K562 (cell line): ENCODE data around the gene HSD17B8. TPM values are rescaled to one million over a fixed set of nuclear protein-coding genes. Genes with fewer than 3 reads are reported as not detected.

Source experiments
- ATF7 ChIP-seq: fragments of 450-650 bp; IDR thresholded peaks from 2 replicates; pipeline ENCODE4 v1.7.1; 2014; ENCODE audit warnings: mild to moderate bottlenecking, moderate library complexity
- DIDO1 ChIP-seq: fragments of 450-650 bp; IDR thresholded peaks from 2 replicates; pipeline ENCODE4 v1.6.1; 2016; ENCODE audit warnings: low read depth, missing biosample characterization, missing genetic modification characterization
- ERF ChIP-seq: fragments of 450-650 bp; formaldehyde crosslinking; IDR thresholded peaks from 2 replicates; pipeline ENCODE4 v1.4.0; 2020; ENCODE audit warnings: mild to moderate bottlenecking, mixed read lengths
- HDAC1 ChIP-seq, 2 experiments: fragments of 450-650 bp; IDR thresholded peaks; 2 replicates each; pipeline ENCODE4 v1.6.1; 2016 to 2017; ENCODE audit warnings: inconsistent platforms in 1 of 2, mild to moderate bottlenecking in 1 of 2, moderate library complexity in 1 of 2
- HNRNPK ChIP-seq: fragments of 200-400 bp; formaldehyde crosslinking; IDR thresholded peaks from one replicate; pipeline ENCODE4 v1.6.1; 2018; ENCODE audit warnings: mild to moderate bottlenecking, low read depth, low read length; ENCODE audit not compliant: poor library complexity, severe bottlenecking
- HSF4 ChIP-seq: fragments of 250-450 bp; sonication (Bioruptor Pico); IDR thresholded peaks from 2 replicates; pipeline ENCODE4 v2.1.2; 2022; ENCODE audit warnings: mild to moderate bottlenecking, moderate library complexity, borderline replicate concordance
- IFI16 ChIP-seq: fragments of 250-450 bp; sonication (Bioruptor Pico); IDR thresholded peaks from 2 replicates; pipeline ENCODE4 v2.1.2; 2022; ENCODE audit warnings: mild to moderate bottlenecking, inconsistent platforms
- KDM2B ChIP-seq: fragments of 250-450 bp; sonication (Bioruptor Pico); IDR thresholded peaks from 2 replicates; pipeline ENCODE4 v1.8.0; 2021; ENCODE audit warnings: mild to moderate bottlenecking, moderate library complexity
- MTA2 ChIP-seq: fragments of 450-650 bp; IDR thresholded peaks from 2 replicates; pipeline ENCODE4 v1.6.1; 2016; ENCODE audit warnings: low read depth
- NRF1 ChIP-seq, 2 experiments: fragments of 450-650 bp; IDR thresholded peaks in 1 of 2; conservative IDR thresholded peaks in 1 of 2; 2 replicates each; pipeline ENCODE4 v1.6.1; 2014; ENCODE audit warnings: mild to moderate bottlenecking in 2 of 2
- OTX1 ChIP-seq: fragments of 450-650 bp; formaldehyde crosslinking; IDR thresholded peaks from 2 replicates; pipeline ENCODE4 v1.4.0; 2022; ENCODE audit warnings: mild to moderate bottlenecking
- PHF21A ChIP-seq: fragments of 450-650 bp; IDR thresholded peaks from 2 replicates; pipeline ENCODE4 v1.6.1; 2017; ENCODE audit warnings: low read depth, borderline replicate concordance
- PPARD ChIP-seq: fragments of 250-450 bp; sonication (Bioruptor Pico); IDR thresholded peaks from 2 replicates; pipeline ENCODE4 v1.8.0; 2022; ENCODE audit warnings: inconsistent platforms, mild to moderate bottlenecking, moderate library complexity
- PTRF ChIP-seq: fragments of 450-650 bp; IDR thresholded peaks from 2 replicates; pipeline ENCODE4 v1.6.1; 2016; ENCODE audit warnings: mild to moderate bottlenecking, missing genetic modification characterization, missing compliant biosample characterization
- ZFP36 ChIP-seq: fragments of 150-350 bp; IDR thresholded peaks from 2 replicates; pipeline ENCODE4 v1.6.1; 2018; ENCODE audit warnings: low read length, low read depth; ENCODE audit not compliant: partially characterized antibody
- ZKSCAN1 ChIP-seq: fragments of 150-350 bp; IDR thresholded peaks from 2 replicates; pipeline ENCODE4 v1.6.1; 2016; ENCODE audit warnings: low read depth, low read length
- ZNF311 ChIP-seq: fragments of 250-450 bp; sonication (Bioruptor Pico); IDR thresholded peaks from 2 replicates; pipeline ENCODE4 v1.4.0; 2020; ENCODE audit warnings: mild to moderate bottlenecking, moderate library complexity
- ZNF316 ChIP-seq: fragments of 450-650 bp; IDR thresholded peaks from 2 replicates; pipeline ENCODE4 v1.6.1; 2016
- ZNF431 ChIP-seq: sonication (generic); formaldehyde crosslinking; IDR thresholded peaks from 2 replicates; pipeline ENCODE4 v1.8.0; 2022; ENCODE audit warnings: mild to moderate bottlenecking, missing genetic modification reagents
- ZNF444 ChIP-seq: fragments of 250-450 bp; sonication (Bioruptor Pico); IDR thresholded peaks from 2 replicates; pipeline ENCODE4 v1.4.0; 2020; ENCODE audit warnings: mild to moderate bottlenecking, moderate library complexity
- polyA plus RNA-seq, 8 experiments: library from polyadenylated mRNA; depleted of rRNA in 4 of 8; stranded (reverse) in 5 of 8; unstranded in 3 of 8; fragments of >200 nt; fragmentation: Nextera tagmentation in 2 of 8; fragmentation: Illumina TruSeq in 1 of 8; extraction: Ambion mirVana in 2 of 8; extraction: Trizol in 1 of 8; gene quantifications; 2 replicates each; pipeline versions ENCODE4 v1.2.1 to v1.2.3, GENCODE V29; 2011 to 2014; ENCODE audit warnings: inconsistent platforms in 1 of 8, missing spikeins in 1 of 8
- total RNA-seq, 7 experiments: library from RNA; depleted of rRNA in 6 of 7; stranded (reverse); fragments of >200 nt in 6 of 7; fragmentation: Illumina TruSeq in 2 of 7; extraction: Trizol in 2 of 7; gene quantifications; 2 replicates each; pipeline versions ENCODE4 v1.2.1 to v1.2.3, GENCODE V29; 2011 to 2021; ENCODE audit warnings: low replicate concordance in 1 of 7
- TF ChIP-seq, protein P1 (sequence below): fragments of 250-450 bp; sonication (Bioruptor Pico); IDR thresholded peaks from 2 replicates; pipeline ENCODE4 v1.4.0; 2020; ENCODE audit warnings: mild to moderate bottlenecking, moderate library complexity
- TF ChIP-seq, protein P2 (sequence below): fragments of 450-650 bp; IDR thresholded peaks from 2 replicates; pipeline ENCODE4 v1.6.1; 2016; ENCODE audit warnings: mild to moderate bottlenecking

The HSD17B8 gene
- total and polyA plus RNA-seq, 9 of the 15 experiments (the other 6 are each of a cell fraction or from before 2014, with no cell fraction given) = 3.7 to 35.2 (median 14.2) TPM

DNA sequence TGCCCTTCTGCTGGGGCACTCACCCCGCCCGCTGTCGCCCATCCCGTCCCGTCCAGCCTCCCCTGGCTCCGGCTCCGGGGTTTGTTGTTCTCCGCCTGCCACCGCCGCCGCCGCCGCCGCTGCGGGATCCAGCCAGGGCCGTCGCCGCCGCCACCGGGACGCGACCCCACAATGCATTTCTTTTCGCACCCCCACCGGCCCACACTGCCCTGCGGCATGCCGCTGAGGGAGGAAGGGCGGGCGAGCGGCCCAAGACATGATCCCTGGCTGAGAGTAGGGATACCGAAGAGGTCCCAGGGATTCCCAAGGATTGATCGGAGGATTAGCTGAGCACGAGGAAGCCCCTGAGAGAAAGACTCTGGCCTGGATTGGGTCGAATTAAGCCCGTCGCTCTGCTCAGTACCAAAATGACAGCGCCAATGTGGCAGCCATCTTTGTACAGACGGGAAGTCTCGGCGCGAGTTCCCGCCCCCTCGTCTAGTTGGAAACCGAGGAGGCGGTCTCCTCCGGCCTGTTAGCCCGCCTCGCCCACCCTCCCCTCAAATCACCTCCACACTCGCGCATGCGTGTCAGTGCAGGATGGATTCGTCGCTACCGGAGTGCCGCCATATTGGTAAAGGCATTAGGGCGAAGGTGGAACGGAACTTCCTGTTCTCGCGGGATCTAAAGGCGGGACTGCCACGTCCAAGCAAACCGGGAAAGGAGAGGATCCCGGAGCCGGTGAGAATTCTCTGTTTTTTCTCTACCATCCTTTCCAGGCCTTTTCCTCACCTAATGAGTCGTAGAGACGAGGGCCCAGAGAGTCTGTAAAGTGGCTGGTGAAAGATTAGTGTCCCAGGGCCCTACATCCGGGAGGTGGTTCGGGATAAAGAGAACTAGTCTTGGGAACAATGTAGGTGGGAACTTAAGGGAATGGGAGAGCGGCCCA is 4.0 kb upstream of the HSD17B8 start, which contains the start of the genes RXRB and SLC39A7 (continued):
- TF ChIP-seq, protein P1, sequence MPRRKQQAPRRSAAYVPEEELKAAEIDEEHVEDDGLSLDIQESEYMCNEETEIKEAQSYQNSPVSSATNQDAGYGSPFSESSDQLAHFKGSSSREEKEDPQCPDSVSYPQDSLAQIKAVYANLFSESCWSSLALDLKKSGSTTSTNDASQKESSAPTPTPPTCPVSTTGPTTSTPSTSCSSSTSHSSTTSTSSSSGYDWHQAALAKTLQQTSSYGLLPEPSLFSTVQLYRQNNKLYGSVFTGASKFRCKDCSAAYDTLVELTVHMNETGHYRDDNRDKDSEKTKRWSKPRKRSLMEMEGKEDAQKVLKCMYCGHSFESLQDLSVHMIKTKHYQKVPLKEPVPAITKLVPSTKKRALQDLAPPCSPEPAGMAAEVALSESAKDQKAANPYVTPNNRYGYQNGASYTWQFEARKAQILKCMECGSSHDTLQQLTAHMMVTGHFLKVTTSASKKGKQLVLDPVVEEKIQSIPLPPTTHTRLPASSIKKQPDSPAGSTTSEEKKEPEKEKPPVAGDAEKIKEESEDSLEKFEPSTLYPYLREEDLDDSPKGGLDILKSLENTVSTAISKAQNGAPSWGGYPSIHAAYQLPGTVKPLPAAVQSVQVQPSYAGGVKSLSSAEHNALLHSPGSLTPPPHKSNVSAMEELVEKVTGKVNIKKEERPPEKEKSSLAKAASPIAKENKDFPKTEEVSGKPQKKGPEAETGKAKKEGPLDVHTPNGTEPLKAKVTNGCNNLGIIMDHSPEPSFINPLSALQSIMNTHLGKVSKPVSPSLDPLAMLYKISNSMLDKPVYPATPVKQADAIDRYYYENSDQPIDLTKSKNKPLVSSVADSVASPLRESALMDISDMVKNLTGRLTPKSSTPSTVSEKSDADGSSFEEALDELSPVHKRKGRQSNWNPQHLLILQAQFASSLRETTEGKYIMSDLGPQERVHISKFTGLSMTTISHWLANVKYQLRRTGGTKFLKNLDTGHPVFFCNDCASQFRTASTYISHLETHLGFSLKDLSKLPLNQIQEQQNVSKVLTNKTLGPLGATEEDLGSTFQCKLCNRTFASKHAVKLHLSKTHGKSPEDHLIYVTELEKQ (CRISPR knock-in tag) = peak; percentile 65; the same call in 1 of the 2 replicates
- TF ChIP-seq ZKSCAN1 (no peak), PPARD (CRISPR knock-in tag) (no peak), DIDO1 (tag) (peak; percentile 83), MTA2 (no peak), ZNF316 (no peak; the same call in 1 of the 2 replicates), HDAC1 (IDR thresholded peaks at IDR 0.05) (peak in 1 of 2 experiments; percentile 32; a peak in 1 of 4 replicates), ATF7 (peak; percentile 71), ZNF431 (no peak), ZFP36 (peak; percentile 9), NRF1 (conservative IDR thresholded peaks at IDR 0.05 in 1 of 2, IDR thresholded peaks at IDR 0.05 in 1 of 2) (peak; percentile 98 to 99), ZNF311 (CRISPR knock-in tag) (no peak), KDM2B (CRISPR knock-in tag) (0 out of 2 replicates have a peak, but pooled peaks have one; percentile 26), IFI16 (CRISPR knock-in tag) (peak; percentile 67; the same call in 1 of the 2 replicates), HSF4 (CRISPR knock-in tag) (no peak), OTX1 (CRISPR knock-in tag) (no peak; the same call in 1 of the 2 replicates), ZNF444 (CRISPR knock-in tag) (no peak), ERF (CRISPR knock-in tag) (peak; percentile 93), PTRF (tag) (peak; percentile 8; the same call in 1 of the 2 replicates), HNRNPK (peak; percentile 52), PHF21A (no peak)
- TF ChIP-seq, protein P2, sequence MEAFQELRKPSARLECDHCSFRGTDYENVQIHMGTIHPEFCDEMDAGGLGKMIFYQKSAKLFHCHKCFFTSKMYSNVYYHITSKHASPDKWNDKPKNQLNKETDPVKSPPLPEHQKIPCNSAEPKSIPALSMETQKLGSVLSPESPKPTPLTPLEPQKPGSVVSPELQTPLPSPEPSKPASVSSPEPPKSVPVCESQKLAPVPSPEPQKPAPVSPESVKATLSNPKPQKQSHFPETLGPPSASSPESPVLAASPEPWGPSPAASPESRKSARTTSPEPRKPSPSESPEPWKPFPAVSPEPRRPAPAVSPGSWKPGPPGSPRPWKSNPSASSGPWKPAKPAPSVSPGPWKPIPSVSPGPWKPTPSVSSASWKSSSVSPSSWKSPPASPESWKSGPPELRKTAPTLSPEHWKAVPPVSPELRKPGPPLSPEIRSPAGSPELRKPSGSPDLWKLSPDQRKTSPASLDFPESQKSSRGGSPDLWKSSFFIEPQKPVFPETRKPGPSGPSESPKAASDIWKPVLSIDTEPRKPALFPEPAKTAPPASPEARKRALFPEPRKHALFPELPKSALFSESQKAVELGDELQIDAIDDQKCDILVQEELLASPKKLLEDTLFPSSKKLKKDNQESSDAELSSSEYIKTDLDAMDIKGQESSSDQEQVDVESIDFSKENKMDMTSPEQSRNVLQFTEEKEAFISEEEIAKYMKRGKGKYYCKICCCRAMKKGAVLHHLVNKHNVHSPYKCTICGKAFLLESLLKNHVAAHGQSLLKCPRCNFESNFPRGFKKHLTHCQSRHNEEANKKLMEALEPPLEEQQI = no peak
